ENCODE measurements around the gene NFATC3. TPM values are rescaled to one million over a fixed set of nuclear protein-coding genes. Genes with fewer than 3 reads are reported as not detected.

Gene NFATC3
- total and polyA plus RNA-seq, 4 donors, result 9.7 to 21.2 (median 16.8) TPM

- H3K4me1 ChIP-seq (ENCODE audit: control insufficient read depth in 4 of 4, insufficient read depth in 4 of 4, low read length in 3 of 4), result no peaks in the 10 kb centered on the region
- no peaks in the 10 kb centered on the region for H3K27me3 ChIP-seq (ENCODE audit: control insufficient read depth in 4 of 4, insufficient read depth in 4 of 4, low read length in 3 of 4)
- 95% methylated on average over 3 of the region's 3 CpGs for WGBS
- peaks cover 1 to 33% (median 26%) of the 10 kb centered on the region in 4 donors for H3K36me3 ChIP-seq (ENCODE audit: control insufficient read depth in 4 of 4, insufficient read depth in 3 of 4, low read depth in 1 of 4, low read length in 3 of 4)
- no peak overlapping the region for H3K9ac ChIP-seq (ENCODE audit: low read depth in 1 of 2, low read length in 2 of 2)
- no peaks in the 10 kb centered on the region for H3K9me3 ChIP-seq (ENCODE audit: control insufficient read depth in 4 of 4, low read length in 3 of 4)
- no peak for DNase-seq (ENCODE audit: low spot score)
- H3K27ac ChIP-seq (ENCODE audit: low read depth in 1 of 2, low read length in 2 of 2), result no peak overlapping the region
- no peak for TF ChIP-seq SP1 (IDR thresholded peaks at IDR 0.05)
- no peak for TF ChIP-seq RXRA (IDR thresholded peaks at IDR 0.05)
- no peak for TF ChIP-seq YY1 (IDR thresholded peaks at IDR 0.05)
- no peak for TF ChIP-seq ATF3 (IDR thresholded peaks at IDR 0.05)
- TF ChIP-seq MAX (IDR thresholded peaks at IDR 0.05), result no peak
- no peak for TF ChIP-seq NR2F2 (IDR thresholded peaks at IDR 0.05)
- no peak for TF ChIP-seq ZBTB33 (IDR thresholded peaks at IDR 0.05)
- no peak for TF ChIP-seq HNF4G (IDR thresholded peaks at IDR 0.05)
- no peak for TF ChIP-seq HNF4A (conservative IDR thresholded peaks at IDR 0.05)
- TF ChIP-seq FOXA1 (IDR thresholded peaks at IDR 0.05), result no peak
- TF ChIP-seq EGR1 (IDR thresholded peaks at IDR 0.05; ENCODE audit: low read depth in 2 of 2), result no peak
- TF ChIP-seq RAD21 (IDR thresholded peaks at IDR 0.05), result no peak
- TF ChIP-seq JUND (IDR thresholded peaks at IDR 0.05), result no peak
- TF ChIP-seq GABPA (IDR thresholded peaks at IDR 0.05 in 1 of 2, conservative IDR thresholded peaks at IDR 0.05 in 1 of 2), result no peak
- TF ChIP-seq TAF1 (conservative IDR thresholded peaks at IDR 0.05), result no peak
- no peak overlapping the region for H3K4me3 ChIP-seq (ENCODE audit: low read depth in 1 of 3, low read length in 3 of 3)
Measured at GRCh38 chr16:68194251-68194650, 109.1 kb downstream of the NFATC3 start.

GRCh38 chr16:68197250-68197649 is 112.1 kb downstream of the NFATC3 start:
- no peak for TF ChIP-seq TAF1 (conservative IDR thresholded peaks at IDR 0.05)
- TF ChIP-seq FOXA2 (IDR thresholded peaks at IDR 0.05), result no peak
- no peak for TF ChIP-seq MAX (IDR thresholded peaks at IDR 0.05)
- no peak for TF ChIP-seq HNF4A (conservative IDR thresholded peaks at IDR 0.05)
- no peak for TF ChIP-seq ATF3 (IDR thresholded peaks at IDR 0.05)
- no peak for TF ChIP-seq HNF4G (IDR thresholded peaks at IDR 0.05)
- TF ChIP-seq GABPA (IDR thresholded peaks at IDR 0.05 in 1 of 2, conservative IDR thresholded peaks at IDR 0.05 in 1 of 2), result no peak
- TF ChIP-seq RXRA (IDR thresholded peaks at IDR 0.05), result no peak
- no peaks in the 10 kb centered on the region for H3K4me1 ChIP-seq (ENCODE audit: control insufficient read depth in 4 of 4, insufficient read depth in 4 of 4, low read length in 3 of 4)
- no peak overlapping the region for H3K27ac ChIP-seq (ENCODE audit: low read depth in 1 of 2, low read length in 2 of 2)
- H3K36me3 ChIP-seq (ENCODE audit: control insufficient read depth in 4 of 4, insufficient read depth in 3 of 4, low read depth in 1 of 4, low read length in 3 of 4), result peaks cover 3 to 13% (median 9%) of the 10 kb centered on the region in 4 donors
- WGBS, result 92% methylated on average over 2 of the region's 2 CpGs
- H3K9me3 ChIP-seq (ENCODE audit: control insufficient read depth in 4 of 4, low read length in 3 of 4), result no peaks in the 10 kb centered on the region
- no peak overlapping the region for H3K9ac ChIP-seq (ENCODE audit: low read depth in 1 of 2, low read length in 2 of 2)
- H3K27me3 ChIP-seq (ENCODE audit: control insufficient read depth in 4 of 4, insufficient read depth in 4 of 4, low read length in 3 of 4), result no peaks in the 10 kb centered on the region
- H3K4me3 ChIP-seq (ENCODE audit: low read depth in 1 of 3, low read length in 3 of 3), result no peak overlapping the region
- DNase-seq (ENCODE audit: low spot score), result no peak

Data from liver (tissue), 9 donors.